Lung microvascular endothelial cell (primary cell): ENCODE data around the gene ACMSD. TPM values are rescaled to one million over a fixed set of nuclear protein-coding genes. Genes with fewer than 3 reads are reported as not detected.
"Not testable (repeated sequence)": the region's sequence is repeated elsewhere in the genome, so short reads cannot be mapped to it uniquely, and the experiment has no call there.

Experiments used
- DNase-seq, 2 donors: peaks; one replicate each; pipeline versions ENCODE4 v3.0.0 to v3.0.0-alpha.2; 2010; ENCODE audit warnings: low read depth in 2 of 2
- total RNA-seq: library from RNA; depleted of rRNA; stranded (reverse); fragments of >200 nt; gene quantifications from 2 replicates; pipeline ENCODE4 v1.2.1, GENCODE V29; 2014

The ACMSD gene
- total RNA-seq, 1 donor from 2014 or later, result not detected

DNA sequence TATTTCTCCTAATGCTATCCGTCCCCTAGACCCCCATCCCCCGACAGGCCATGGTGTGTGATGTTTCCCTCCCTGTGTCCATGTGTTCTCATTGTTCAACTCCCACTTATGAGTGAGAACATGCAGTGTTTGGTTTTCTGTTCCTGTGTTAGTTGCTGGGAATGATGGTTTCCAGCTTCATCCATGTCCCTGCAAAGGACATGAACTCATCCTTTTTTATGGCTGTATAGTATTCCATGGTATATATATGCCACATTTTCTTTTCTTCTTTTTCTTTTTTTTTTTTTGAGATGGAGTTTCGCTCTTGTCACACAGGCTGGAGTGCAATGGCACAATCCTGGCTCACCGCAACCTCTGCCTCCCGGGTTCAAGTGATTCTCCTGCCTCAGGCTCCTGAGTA, 9.2 kb downstream of the ACMSD start:
- not testable (repeated sequence) for DNase-seq

GRCh38 chr2:134852518-134852917, 14.1 kb downstream of the ACMSD start:
- no peak for DNase-seq

GRCh38 chr2:134855709-134856108, 17.3 kb downstream of the ACMSD start:
- DNase-seq, result no peak

DNA sequence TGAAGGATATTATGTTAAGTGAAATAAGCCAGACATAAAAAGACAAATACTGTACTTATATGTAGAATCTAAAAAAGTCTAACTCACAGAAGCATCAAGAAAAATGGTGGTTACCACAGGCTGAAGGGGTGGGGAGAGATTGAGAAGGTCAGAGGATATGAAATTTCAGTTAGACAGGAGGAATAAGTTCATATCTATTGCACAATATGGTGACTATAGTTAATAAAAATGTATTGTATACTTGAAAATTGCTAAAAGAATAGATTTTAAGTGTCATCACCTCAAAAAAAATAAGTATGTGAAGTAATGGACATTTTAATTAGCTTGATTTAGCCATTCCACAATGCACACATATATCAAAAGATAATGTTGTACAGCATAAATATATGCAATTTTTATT, 19.8 kb downstream of the ACMSD start:
- no peak for DNase-seq

DNA sequence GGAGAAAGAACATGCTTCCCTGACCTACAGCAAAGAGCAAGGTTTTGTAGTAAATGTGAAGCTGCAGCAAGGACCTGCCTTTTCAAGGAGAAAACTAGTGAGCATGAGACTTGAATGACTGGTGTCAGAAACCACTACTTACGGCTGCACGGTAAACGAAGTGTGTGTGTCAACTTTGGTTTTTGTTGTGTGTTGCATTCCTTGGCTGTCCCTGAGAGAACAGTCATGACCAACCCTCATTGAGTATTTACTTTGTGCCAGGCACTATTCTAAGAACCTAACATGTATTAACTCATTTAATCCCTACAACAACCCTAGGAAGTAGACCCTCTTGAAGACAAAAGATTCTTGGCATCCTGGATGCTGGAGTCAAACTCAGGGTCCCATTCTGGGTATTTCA, 22.8 kb downstream of the ACMSD start:
- no peak for DNase-seq

DNA sequence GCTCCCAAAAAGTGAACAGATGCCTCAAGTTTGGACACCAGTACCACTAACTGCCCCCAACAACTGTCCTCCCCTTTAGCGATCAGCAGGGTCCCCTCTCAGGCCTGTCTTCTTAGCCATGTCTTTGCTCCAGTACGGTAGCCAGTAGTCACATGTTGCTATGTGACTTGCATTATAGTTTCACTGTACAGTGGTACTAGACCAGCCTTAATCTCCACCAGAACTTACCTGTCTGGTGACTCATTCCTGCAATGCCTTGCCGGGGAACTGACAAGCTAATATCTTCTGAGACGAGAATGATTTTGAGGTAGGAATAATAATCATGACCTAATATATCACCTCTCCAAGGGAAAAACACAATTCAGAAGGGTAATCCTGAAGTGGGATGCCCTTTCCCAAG, 23.7 kb downstream of the ACMSD start:
- DNase-seq, result no peak

DNA sequence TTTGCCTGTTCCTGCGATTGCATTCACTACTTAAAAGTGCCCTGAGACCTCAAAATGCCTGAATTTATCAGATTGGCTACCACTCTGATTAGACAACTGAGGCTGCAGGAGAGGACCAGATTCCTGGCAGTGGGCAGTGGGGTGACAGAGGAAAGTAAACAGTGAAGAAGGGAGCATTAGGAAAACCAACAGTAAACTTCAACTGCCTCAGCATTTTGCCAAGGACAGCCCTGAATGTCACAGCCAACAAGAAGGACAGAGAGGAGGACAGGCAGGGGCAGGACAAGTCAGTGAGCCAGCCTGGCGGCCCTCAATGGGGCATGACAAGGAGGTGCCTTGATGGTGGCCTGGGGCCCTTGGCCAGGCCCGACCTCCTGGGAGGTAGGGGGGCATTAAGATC, 24.3 kb downstream of the ACMSD start:
- DNase-seq, result no peak

GRCh38 chr2:134863446-134863845, 25.0 kb downstream of the ACMSD start:
- no peak for DNase-seq

DNA sequence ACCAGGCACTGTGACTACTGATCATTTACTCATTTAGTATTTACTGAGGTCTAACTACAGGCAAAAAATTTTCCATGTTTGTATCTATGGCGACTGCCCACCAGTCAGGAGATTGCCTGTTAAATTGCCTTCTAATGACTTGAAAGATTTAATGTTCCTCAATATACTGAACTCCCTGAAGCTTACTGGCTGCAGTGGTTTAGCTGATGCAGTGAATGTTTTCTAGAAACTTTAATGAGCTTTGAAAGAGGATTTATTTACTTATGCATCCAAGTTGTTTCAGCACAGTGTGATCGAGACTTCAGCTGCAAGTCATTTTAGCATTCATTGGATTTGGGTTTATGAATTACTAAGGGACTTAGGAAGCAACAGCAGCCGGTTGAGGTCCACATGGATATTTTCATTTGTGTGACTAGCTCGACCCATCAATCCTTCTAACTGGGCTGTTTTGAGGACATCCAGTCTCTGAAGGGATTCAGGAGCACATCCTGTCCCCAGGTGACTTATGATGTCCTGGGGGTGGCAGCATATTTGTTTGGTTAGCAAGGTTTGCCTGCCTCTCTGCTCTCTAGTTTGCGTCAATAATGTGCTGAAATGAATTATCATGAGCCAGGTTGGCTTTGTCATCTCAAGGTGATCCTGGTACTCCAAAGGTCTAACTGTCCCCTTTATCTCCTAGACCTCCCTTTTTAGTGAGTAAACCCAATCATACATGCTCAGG, 26.8 kb downstream of the ACMSD start:
- no peak for DNase-seq

DNA sequence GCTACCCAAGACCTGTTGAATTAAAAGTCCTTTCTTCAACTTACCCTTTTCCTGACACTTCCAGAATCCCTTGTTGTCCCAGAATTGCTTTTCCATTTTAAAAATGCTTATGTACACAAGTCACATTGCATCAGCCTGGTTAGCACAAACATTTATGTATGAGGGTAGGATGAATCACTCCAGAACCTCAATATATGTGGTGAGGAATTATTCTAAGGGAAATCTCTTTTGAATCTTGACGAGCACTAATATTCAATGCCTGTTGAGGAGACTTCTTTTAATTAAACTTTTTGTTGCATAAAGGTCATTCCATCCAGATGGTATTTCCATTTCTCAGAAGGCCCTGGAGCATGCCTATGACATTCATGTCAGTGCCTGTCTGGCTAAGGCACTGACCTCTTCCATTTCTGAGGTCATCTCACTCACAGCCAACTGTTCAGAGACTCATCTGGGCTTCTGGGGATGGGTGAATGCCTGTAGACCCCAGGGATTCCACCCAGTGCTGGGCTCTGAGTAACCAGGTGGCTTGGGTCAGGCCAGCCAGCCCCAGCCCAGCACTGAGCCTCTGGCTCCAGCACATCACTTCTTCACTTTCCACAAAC, 28.2 kb downstream of the ACMSD start:
- no peak for DNase-seq

- no peak for DNase-seq
These were observed 31.7 kb downstream of the ACMSD start for GRCh38 chr2:134869946-134870736.

DNA sequence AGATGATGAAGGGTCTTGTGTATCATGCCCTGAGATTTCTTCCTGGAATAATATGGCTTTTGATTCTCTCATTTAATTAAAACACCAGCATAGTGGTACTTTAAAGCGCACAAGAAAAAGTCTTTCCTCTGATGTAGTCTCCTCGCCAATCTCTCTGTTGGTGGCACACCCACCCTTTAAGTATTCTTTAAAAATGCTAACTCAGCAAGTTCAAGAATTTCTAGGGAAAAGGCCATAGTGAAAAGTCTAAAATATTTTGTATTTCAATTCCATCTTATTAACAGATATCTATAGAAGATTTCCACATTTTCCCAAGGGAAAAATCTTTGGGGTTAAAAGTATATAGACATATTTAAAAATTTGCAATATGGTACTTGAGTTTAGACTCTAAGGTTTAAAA, 34.7 kb downstream of the ACMSD start:
- DNase-seq, result no peak

DNA sequence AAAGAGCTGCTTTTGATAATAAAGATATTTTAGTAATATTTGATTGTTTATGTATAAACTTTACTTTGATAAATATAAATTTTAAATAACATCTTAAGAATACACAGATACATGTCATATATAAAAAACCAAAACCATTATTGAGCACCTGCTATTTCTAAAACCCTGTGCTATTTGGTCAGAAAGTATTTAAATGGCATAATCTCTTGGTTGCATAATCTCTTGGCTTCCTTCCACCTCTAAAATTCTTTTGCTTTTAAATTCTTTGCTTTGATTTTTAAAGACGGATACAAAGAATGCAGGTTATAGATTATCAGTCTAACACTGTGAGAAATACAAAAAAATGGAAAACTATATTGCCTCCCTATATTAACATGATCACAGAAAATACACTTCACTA, 36.9 kb downstream of the ACMSD start:
- DNase-seq, result no peak

DNA sequence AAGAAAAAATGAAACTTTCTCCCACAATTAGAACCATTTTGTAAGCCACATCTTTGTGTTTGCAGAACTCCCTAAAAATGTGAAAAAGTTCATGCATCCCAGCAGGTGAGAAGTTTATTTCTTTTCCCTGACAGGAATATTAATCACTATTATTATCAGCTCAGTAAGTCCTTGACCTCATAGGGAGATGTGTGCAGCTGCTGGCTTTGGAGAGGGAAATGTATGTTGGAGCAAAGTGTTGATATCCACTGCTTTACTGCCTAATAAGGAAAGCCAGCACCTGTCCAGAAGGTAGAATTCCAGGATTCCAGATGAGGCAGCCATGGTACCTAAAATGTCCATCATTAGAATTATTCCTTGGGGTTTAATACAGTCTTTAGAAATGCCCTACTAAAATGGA, 44.4 kb downstream of the ACMSD start:
- no peak for DNase-seq

DNA sequence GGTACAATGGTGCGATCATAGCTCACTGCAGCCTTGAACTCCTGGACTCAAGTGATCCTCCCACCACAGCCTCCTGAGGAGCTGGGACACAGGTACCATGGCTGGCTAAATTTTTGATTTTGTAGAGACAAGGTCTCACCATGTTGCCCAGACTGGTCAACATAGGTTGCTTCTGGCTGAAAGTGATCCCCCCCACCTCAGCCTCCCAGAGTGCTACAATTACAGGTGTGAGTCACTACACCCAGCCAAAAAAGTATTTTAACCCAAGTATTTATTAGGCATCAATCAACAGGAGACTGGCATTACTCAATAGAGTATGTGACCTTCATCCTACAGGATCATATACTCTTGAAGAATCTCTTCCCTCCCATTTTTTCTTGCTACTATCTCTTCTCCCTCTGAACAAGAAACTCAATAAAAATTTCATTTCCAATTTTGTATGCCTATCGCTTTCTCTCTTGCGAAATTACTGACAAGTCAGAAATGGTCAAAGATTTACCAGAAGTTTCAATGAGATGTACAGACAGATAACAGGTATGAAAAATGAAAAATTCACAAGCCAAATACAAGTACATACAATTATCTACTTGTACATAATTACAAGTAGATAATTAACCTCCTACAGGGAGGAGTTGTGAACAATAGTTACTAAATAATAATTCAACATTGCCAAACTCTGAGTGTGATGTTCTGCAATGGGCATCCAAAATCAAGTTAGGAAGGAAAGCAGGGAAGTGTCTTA, 45.3 kb downstream of the ACMSD start:
- no peak for DNase-seq

DNA sequence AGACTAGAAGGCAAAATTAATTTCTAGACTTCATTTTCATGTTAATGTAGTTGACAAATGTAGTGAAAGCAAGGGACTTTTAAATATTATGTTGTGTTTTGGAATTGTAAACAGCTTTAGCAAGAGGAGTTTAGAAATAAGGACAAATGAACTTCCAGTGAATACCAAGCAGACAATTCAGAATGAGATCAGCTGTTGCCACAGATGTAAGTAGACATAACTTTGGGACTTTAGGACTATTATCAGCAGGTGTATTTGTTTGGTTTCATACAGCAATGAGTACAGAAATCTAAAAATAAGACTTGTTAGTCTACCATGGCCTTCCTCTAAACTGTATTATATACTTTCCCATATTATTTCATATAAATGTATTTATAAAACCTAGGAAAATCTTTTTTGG, 46.0 kb downstream of the ACMSD start:
- no peak for DNase-seq

GRCh38 chr2:134892282-134893035, 54.0 kb downstream of the ACMSD start:
- no peak for DNase-seq

GRCh38 chr2:134897932-134898331, 59.5 kb downstream of the ACMSD start:
- DNase-seq, result peak; percentile 21 to 34

- DNase-seq, result no peak
These were observed 60.8 kb downstream of the ACMSD start for GRCh38 chr2:134899204-134899603.

DNA sequence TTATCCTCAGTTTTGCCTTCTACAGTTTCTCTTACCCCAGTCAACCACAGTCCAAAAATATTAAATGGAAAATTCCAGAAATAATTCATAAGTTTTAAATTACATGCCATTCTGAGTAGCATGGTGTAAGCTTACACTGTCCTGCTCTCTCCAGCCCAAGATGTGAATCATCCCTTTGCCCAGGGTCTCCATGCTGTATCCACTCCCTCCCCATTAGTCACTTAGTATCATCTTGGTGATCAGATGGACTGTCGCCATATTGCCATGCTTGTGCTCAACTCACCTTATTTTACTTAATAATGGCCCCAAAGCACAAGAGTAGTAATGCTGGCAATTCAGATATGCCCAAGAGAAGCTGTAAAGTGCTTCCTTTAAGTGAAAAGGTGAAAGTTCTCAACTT, 61.7 kb downstream of the ACMSD start:
- no peak for DNase-seq

DNA sequence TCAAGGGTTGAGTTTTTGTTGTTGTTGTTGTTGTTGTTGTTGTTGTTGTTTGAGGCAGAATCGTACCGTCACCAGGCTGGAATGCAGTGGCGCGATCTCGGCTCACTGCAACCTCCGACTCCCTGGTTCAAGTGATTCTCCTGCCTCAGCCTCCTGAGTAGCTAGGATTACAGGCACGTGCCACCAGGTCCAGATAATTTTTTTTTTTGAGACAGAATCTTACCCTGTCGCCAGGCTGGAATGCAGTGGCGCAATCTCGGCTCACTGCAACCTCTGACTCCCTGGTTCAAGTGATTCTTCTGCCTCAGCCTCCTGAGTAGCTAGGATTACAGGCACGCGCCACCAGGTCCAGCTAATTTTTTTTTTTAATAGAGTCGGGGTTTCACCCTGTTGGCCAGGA, 65.3 kb downstream of the ACMSD start:
- DNase-seq, result not testable (repeated sequence)
